Mucosa of stomach (tissue), 1 donor: ENCODE results near the gene CIITA.
"Not testable (repeated sequence)": the region's sequence is repeated elsewhere in the genome, so short reads cannot be mapped to it uniquely, and the experiment has no call there.

Source experiments
- H3K27me3 ChIP-seq: one replicate; pipeline ENCODE4 v1.7.0; 2013; ENCODE audit warnings: mild to moderate bottlenecking, low read length; ENCODE audit not compliant: control insufficient read depth, insufficient read depth
- H3K36me3 ChIP-seq: one replicate; pipeline ENCODE4 v1.7.0; 2013; ENCODE audit warnings: low read length; ENCODE audit not compliant: control insufficient read depth, insufficient read depth
- H3K4me1 ChIP-seq: one replicate; pipeline ENCODE4 v1.7.0; 2013; ENCODE audit warnings: mild to moderate bottlenecking, low read length; ENCODE audit not compliant: control insufficient read depth, insufficient read depth
- H3K4me3 ChIP-seq: one replicate; pipeline ENCODE4 v1.7.0; 2013; ENCODE audit warnings: low read length
- H3K9ac ChIP-seq: one replicate; pipeline ENCODE4 v1.7.0; 2013; ENCODE audit warnings: mild to moderate bottlenecking, low read length, moderate library complexity
- H3K9me3 ChIP-seq: one replicate; pipeline ENCODE4 v1.7.0; 2013; ENCODE audit warnings: mild to moderate bottlenecking, low read length, moderate library complexity; ENCODE audit not compliant: control insufficient read depth
- donor health status: Pancreatic carcinoma.

The CIITA gene

GRCh38 chr16:10964891-10965326 lies 87.9 kb downstream of the CIITA start:
- Histone ChIP-seq H3K27me3 (no peaks in the 10 kb centered on the region), H3K9ac (no peak overlapping the region), H3K4me3 (no peak overlapping the region), H3K4me1 (peaks cover 5% of the 10 kb centered on the region), H3K36me3 (peaks cover 9% of the 10 kb centered on the region), H3K9me3 (no peaks in the 10 kb centered on the region)

- Histone ChIP-seq H3K4me1 (peaks cover 5% of the 10 kb centered on the region), H3K9ac (no peak overlapping the region), H3K27me3 (no peaks in the 10 kb centered on the region), H3K9me3 (no peaks in the 10 kb centered on the region), H3K4me3 (no peak overlapping the region), H3K36me3 (peaks cover 9% of the 10 kb centered on the region)
These were observed 88.5 kb downstream of the CIITA start for GRCh38 chr16:10965440-10966061.

GRCh38 chr16:10966129-10966528 lies 89.1 kb downstream of the CIITA start:
- no peak overlapping the region for H3K9ac ChIP-seq
- H3K4me3 ChIP-seq, result no peak overlapping the region
- peaks cover 5% of the 10 kb centered on the region for H3K4me1 ChIP-seq
- peaks cover 10% of the 10 kb centered on the region for H3K36me3 ChIP-seq
- no peaks in the 10 kb centered on the region for H3K27me3 ChIP-seq
- no peaks in the 10 kb centered on the region for H3K9me3 ChIP-seq

GRCh38 chr16:10966559-10966958 lies 89.6 kb downstream of the CIITA start:
- not testable (repeated sequence) for H3K4me1 ChIP-seq, H3K9me3 ChIP-seq, H3K9ac ChIP-seq, H3K27me3 ChIP-seq, H3K4me3 ChIP-seq
- peaks cover 11% of the 10 kb centered on the region for H3K36me3 ChIP-seq

GRCh38 chr16:10967986-10968385 lies 91.0 kb downstream of the CIITA start:
- H3K27me3 ChIP-seq, result no peaks in the 10 kb centered on the region
- peaks cover 5% of the 10 kb centered on the region for H3K4me1 ChIP-seq
- no peaks in the 10 kb centered on the region for H3K9me3 ChIP-seq
- H3K9ac ChIP-seq, result no peak overlapping the region
- no peak overlapping the region for H3K4me3 ChIP-seq
- peaks cover 11% of the 10 kb centered on the region for H3K36me3 ChIP-seq

GRCh38 chr16:10968498-10968897 lies 91.5 kb downstream of the CIITA start:
- H3K27me3 ChIP-seq, result no peaks in the 10 kb centered on the region
- peaks cover 7% of the 10 kb centered on the region for H3K36me3 ChIP-seq
- no peaks in the 10 kb centered on the region for H3K9me3 ChIP-seq
- H3K9ac ChIP-seq, result no peak overlapping the region
- peaks cover 5% of the 10 kb centered on the region for H3K4me1 ChIP-seq
- no peak overlapping the region for H3K4me3 ChIP-seq

GRCh38 chr16:10969615-10970014 lies 92.6 kb downstream of the CIITA start:
- Histone ChIP-seq H3K9ac (no peak overlapping the region), H3K4me1 (no peaks in the 10 kb centered on the region), H3K36me3 (peaks cover 3% of the 10 kb centered on the region), H3K27me3 (no peaks in the 10 kb centered on the region), H3K9me3 (no peaks in the 10 kb centered on the region), H3K4me3 (no peak overlapping the region)

- Histone ChIP-seq H3K36me3 (peaks cover 3% of the 10 kb centered on the region), H3K4me3 (no peak overlapping the region), H3K4me1 (no peaks in the 10 kb centered on the region), H3K9ac (no peak overlapping the region), H3K9me3 (no peaks in the 10 kb centered on the region), H3K27me3 (no peaks in the 10 kb centered on the region)
These were observed 93.1 kb downstream of the CIITA start for GRCh38 chr16:10970065-10970464.

- Histone ChIP-seq H3K27me3 (no peaks in the 10 kb centered on the region), H3K9ac (no peak overlapping the region), H3K4me3 (no peak overlapping the region), H3K4me1 (no peaks in the 10 kb centered on the region), H3K9me3 (no peaks in the 10 kb centered on the region), H3K36me3 (peaks cover 3% of the 10 kb centered on the region)
These were observed 94.6 kb downstream of the CIITA start for GRCh38 chr16:10971560-10971961.

- Histone ChIP-seq H3K36me3 (peaks cover 3% of the 10 kb centered on the region), H3K9ac (no peak overlapping the region), H3K27me3 (no peaks in the 10 kb centered on the region), H3K4me1 (no peaks in the 10 kb centered on the region), H3K9me3 (no peaks in the 10 kb centered on the region), H3K4me3 (no peak overlapping the region)
These were observed 95.3 kb downstream of the CIITA start for GRCh38 chr16:10972108-10972818.

GRCh38 chr16:10972819-10973464 lies 95.9 kb downstream of the CIITA start:
- H3K9ac ChIP-seq, result no peak overlapping the region
- no peaks in the 10 kb centered on the region for H3K9me3 ChIP-seq
- no peaks in the 10 kb centered on the region for H3K27me3 ChIP-seq
- no peaks in the 10 kb centered on the region for H3K4me1 ChIP-seq
- no peak overlapping the region for H3K4me3 ChIP-seq
- peaks cover 3% of the 10 kb centered on the region for H3K36me3 ChIP-seq

- Histone ChIP-seq H3K36me3 (no peaks in the 10 kb centered on the region), H3K4me1 (peaks cover 16% of the 10 kb centered on the region), H3K4me3 (no peak overlapping the region), H3K9ac (no peak overlapping the region), H3K9me3 (no peaks in the 10 kb centered on the region), H3K27me3 (no peaks in the 10 kb centered on the region)
These were observed 99.6 kb downstream of the CIITA start for GRCh38 chr16:10976634-10977033.
